A549 (cell line): ENCODE measurements around the gene OBSCN.

ENCODE experiments used
- EP300 ChIP-seq, 2 experiments: fragments of >200 bp; sonication (Bioruptor Twin); formaldehyde crosslinking; IDR thresholded peaks; 2 replicates in 1 of 2; 3 replicates in 1 of 2; pipeline ENCODE4 v1.6.1; 2016 to 2017
- POLR2A ChIP-seq: IDR thresholded peaks from 2 replicates; pipeline ENCODE4 v1.6.1; 2012; ENCODE audit warnings: mild to moderate bottlenecking, low read length

DNA sequence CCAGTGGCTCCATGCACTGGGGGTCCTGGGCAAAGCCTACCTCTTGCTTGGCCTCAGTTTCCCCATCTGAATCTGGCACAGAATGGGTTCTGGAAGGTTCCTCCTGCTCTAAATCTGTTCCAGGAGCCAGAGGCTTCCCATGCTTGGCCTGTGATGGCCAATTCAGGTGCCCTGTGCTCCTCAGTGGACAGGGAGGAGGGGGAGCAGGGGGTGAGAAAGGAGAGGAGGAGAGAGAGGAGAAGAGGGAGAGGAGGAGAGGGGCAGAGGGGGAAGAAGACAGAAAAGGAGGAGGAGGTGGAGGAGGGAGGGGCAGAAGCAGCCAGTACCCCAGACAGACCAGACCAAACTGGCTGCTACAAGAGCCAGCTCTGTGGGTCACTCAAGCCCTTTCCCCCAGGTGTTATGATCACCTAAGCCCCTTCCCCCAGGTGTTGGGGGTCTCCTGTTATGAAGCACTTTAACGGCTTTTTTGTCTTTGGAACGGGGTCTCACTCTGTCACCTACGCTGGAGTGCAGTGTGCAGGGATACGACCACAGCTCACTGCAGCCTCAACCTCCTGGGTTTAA, 155.1 kb downstream of the OBSCN start:
- TF ChIP-seq EP300 (IDR thresholded peaks at IDR 0.05) (no peak), POLR2A (no peak)
